ENCODE data around the gene ST3GAL6. TPM values are rescaled to one million over a fixed set of nuclear protein-coding genes. Genes with fewer than 3 reads are reported as not detected.
"Not testable (repeated sequence)": the region's sequence is repeated elsewhere in the genome, so short reads cannot be mapped to it uniquely, and the experiment has no call there.

The ST3GAL6 gene
- total and polyA plus RNA-seq, 2 donors (not counting 3 experiments of a cell fraction or from before 2014, with no cell fraction given), result 13.2 to 35.9 TPM

DNA sequence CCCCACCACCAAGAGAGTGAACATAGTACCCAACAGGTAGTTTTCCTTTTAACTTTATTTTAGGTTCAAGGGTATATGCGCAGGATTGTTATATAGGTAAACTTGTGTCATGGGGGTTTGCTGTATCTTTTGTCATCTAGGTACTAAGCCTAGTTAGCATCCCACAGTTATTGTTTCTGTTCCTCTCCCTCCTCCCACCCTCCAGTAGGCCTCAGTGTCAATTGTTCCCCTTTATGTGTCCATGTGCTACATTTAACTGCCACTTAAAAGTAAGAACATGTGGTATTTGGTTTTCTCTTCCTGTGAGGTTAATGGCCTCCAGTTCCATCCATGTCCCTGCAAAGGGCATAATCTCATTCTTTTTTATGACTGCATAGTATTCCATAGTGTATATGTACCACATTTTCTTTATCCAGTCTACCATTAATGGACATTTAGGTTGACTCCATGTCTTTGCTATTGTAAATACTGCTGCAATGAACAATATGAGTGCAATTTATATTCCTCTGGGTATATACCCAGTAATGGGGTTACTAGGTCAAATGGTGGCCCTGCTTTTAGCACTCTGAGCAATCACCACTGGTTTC is 66.2 kb downstream of the ST3GAL6 start:
- BruUV-seq (replicated peaks), result no TSS peak
- POLR2A ChIA-PET, result no interaction called here
- peaks cover 8% of the 10 kb centered on the region for H3K79me2 ChIP-seq (ENCODE audit: control insufficient read depth, insufficient read depth, low read length)

DNA sequence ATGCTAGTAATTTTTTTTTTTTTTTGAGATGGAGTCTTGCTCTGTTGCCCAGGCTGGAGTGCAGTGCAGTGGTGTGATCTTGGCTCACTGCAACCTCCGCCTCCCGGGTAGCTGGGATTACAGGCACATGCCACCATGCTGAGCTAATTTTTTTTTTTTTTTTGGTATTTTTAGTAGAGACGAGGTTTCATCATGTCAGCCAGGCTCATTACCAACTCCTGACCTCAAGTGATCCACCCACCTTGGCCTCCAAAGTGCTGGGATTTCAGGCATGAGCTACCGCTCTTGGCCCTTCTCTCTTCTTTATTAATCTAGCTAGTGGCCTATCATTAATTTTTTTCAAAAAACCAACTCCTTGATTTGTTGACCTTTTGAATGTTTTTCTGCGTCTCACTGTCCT is 67.9 kb downstream of the ST3GAL6 start:
- intact Hi-C loops (cut with micrococcal nuclease); BruUV-seq (replicated peaks); H3K27ac ChIP-seq (ENCODE audit: insufficient read depth, low read depth, low read length); H3K4me3 ChIP-seq (replicated peaks in 1 of 3; ENCODE audit: insufficient read depth in 1 of 3, low read depth in 1 of 3, low read length in 3 of 3); H2AFZ ChIP-seq (ENCODE audit: low read depth, low read length); H3K36me3 ChIP-seq (ENCODE audit: control insufficient read depth in 2 of 2, extremely low read depth in 1 of 2, insufficient read depth in 2 of 2, low read length in 2 of 2); DNase-seq (ENCODE audit: low read depth, low spot score); POLR2A ChIA-PET; H4K20me1 ChIP-seq (replicated peaks; ENCODE audit: control insufficient read depth, extremely low read depth, insufficient read depth, low read length); H3K9me1 ChIP-seq (replicated peaks; ENCODE audit: control insufficient read depth, extremely low read depth, insufficient read depth, low read length); H3K4me1 ChIP-seq (ENCODE audit: control insufficient read depth, extremely low read depth, insufficient read depth, low read length); H3K9me3 ChIP-seq (replicated peaks; ENCODE audit: control insufficient read depth, insufficient read depth, low read length); H3K9ac ChIP-seq (replicated peaks; ENCODE audit: extremely low read depth, insufficient read depth, low read length); dilution Hi-C loops (cut with MboI; ENCODE audit: extremely low pct_ligation_motif_present, low sequenced_read_pairs); FAIRE-seq; H3K79me2 ChIP-seq (ENCODE audit: control insufficient read depth, insufficient read depth, low read length); H3K4me2 ChIP-seq (ENCODE audit: insufficient read depth, low read length); H3K27me3 ChIP-seq (ENCODE audit: control insufficient read depth in 2 of 2, insufficient read depth in 2 of 2, low read length in 2 of 2): not testable (repeated sequence)
- CTCF ChIA-PET, result interaction anchor here (0.9 to 1.2 kb wide), 3 partner anchors 71 to 229 kb away, joined by 3 to 4 read pairs (median 3); partner anchors contain the start of gene DCBLD2

More for the DNA sequence above, 66.2 kb downstream of the ST3GAL6 start:
- no peak overlapping the region for H3K4me2 ChIP-seq (ENCODE audit: insufficient read depth, low read length)
- intact Hi-C loops (cut with micrococcal nuclease) (no loop called here), dilution Hi-C loops (cut with MboI; ENCODE audit: extremely low pct_ligation_motif_present, low sequenced_read_pairs) (no loop called here)
- H3K27me3 ChIP-seq (ENCODE audit: control insufficient read depth in 2 of 2, insufficient read depth in 2 of 2, low read length in 2 of 2), result no peaks in the 10 kb centered on the region
- CTCF ChIA-PET, result interaction anchor here (1.0 kb wide), 1 partner anchor 14 kb away, joined by 3 read pairs; no protein-coding TSS in a partner anchor
- no peak overlapping the region for H3K27ac ChIP-seq (ENCODE audit: insufficient read depth, low read depth, low read length)
- DNase-seq (ENCODE audit: low read depth, low spot score) (no peak), FAIRE-seq (no peak)
- TF ChIP-seq GATA2 (IDR thresholded peaks at IDR 0.05; ENCODE audit: insufficient read depth, insufficient read length, low read depth, low read length) (no peak), POLR2AphosphoS5 (IDR thresholded peaks at IDR 0.05; ENCODE audit: insufficient read depth, low read depth, low read length) (no peak), JUN (IDR thresholded peaks at IDR 0.05; ENCODE audit: borderline replicate concordance, insufficient read depth, insufficient read length, low read depth) (no peak), POLR2A (IDR thresholded peaks at IDR 0.05; ENCODE audit: low read depth, low read length) (no peak), EZH2 (IDR thresholded peaks at IDR 0.05; ENCODE audit: borderline replicate concordance, low read depth, low read length, severe bottlenecking) (no peak), MYC (IDR thresholded peaks at IDR 0.05; ENCODE audit: low read depth, low read length) (no peak), FOS (IDR thresholded peaks at IDR 0.05; ENCODE audit: borderline replicate concordance, insufficient read depth, low read length) (no peak)
- TF ChIP-seq, protein P1, sequence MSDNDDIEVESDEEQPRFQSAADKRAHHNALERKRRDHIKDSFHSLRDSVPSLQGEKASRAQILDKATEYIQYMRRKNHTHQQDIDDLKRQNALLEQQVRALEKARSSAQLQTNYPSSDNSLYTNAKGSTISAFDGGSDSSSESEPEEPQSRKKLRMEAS (IDR thresholded peaks at IDR 0.05; ENCODE audit: insufficient read depth, insufficient read length), result no peak
- TF ChIP-seq, protein P2, sequence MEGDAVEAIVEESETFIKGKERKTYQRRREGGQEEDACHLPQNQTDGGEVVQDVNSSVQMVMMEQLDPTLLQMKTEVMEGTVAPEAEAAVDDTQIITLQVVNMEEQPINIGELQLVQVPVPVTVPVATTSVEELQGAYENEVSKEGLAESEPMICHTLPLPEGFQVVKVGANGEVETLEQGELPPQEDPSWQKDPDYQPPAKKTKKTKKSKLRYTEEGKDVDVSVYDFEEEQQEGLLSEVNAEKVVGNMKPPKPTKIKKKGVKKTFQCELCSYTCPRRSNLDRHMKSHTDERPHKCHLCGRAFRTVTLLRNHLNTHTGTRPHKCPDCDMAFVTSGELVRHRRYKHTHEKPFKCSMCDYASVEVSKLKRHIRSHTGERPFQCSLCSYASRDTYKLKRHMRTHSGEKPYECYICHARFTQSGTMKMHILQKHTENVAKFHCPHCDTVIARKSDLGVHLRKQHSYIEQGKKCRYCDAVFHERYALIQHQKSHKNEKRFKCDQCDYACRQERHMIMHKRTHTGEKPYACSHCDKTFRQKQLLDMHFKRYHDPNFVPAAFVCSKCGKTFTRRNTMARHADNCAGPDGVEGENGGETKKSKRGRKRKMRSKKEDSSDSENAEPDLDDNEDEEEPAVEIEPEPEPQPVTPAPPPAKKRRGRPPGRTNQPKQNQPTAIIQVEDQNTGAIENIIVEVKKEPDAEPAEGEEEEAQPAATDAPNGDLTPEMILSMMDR (IDR thresholded peaks at IDR 0.05; ENCODE audit: extremely low read depth in 1 of 2, insufficient read depth in 1 of 2, low read depth in 1 of 2, low read length in 2 of 2), result no peak
- no peak overlapping the region for H2AFZ ChIP-seq (ENCODE audit: low read depth, low read length)
- H3K9ac ChIP-seq (replicated peaks; ENCODE audit: extremely low read depth, insufficient read depth, low read length), result no peak overlapping the region
- H3K9me3 ChIP-seq (replicated peaks; ENCODE audit: control insufficient read depth, insufficient read depth, low read length), result no peaks in the 10 kb centered on the region
- no peak overlapping the region for H3K4me3 ChIP-seq (replicated peaks in 1 of 3; ENCODE audit: insufficient read depth in 1 of 3, low read depth in 1 of 3, low read length in 3 of 3)
- no peaks in the 10 kb centered on the region for H3K36me3 ChIP-seq (ENCODE audit: control insufficient read depth in 2 of 2, extremely low read depth in 1 of 2, insufficient read depth in 2 of 2, low read length in 2 of 2)
- peaks cover 2% of the 10 kb centered on the region for H4K20me1 ChIP-seq (replicated peaks; ENCODE audit: control insufficient read depth, extremely low read depth, insufficient read depth, low read length)
- no peaks in the 10 kb centered on the region for H3K4me1 ChIP-seq (ENCODE audit: control insufficient read depth, extremely low read depth, insufficient read depth, low read length)
- no peaks in the 10 kb centered on the region for H3K9me1 ChIP-seq (replicated peaks; ENCODE audit: control insufficient read depth, extremely low read depth, insufficient read depth, low read length)

All from endothelial cell of umbilical vein (primary cell).